ENCODE measurements around the gene ASCC3. TPM values are rescaled to one million over a fixed set of nuclear protein-coding genes. Genes with fewer than 3 reads are reported as not detected.

Gene ASCC3
- polyA plus RNA-seq, 3 donors from 2014 or later = 9.3 to 30.9 (median 17.7) TPM

DNA sequence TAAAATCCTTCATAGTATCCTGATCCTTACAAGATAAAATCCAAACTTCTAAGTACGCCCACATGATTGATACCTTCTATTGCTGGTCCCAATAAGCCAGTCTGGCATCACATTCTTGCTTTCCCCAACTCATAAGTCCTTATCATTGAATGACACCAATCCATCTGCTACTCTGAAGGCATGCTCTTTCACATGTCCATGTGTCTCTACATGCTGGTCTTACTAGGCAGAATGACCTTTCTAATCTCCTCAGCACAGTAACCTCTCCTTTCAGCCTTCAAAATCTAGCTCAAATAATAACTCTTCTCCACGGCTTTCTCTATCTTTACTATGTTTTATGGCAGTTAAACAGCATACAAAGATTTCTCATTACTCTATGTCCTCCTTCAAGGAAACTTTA, 71.1 kb downstream of the ASCC3 start:
- H3K27ac Mint-ChIP-seq = peak overlapping the region in 1 of 6 donors; percentile 42
- no peaks in the 10 kb centered on the region for H3K9me3 Mint-ChIP-seq
- peaks cover 3 to 6% (median 6%) of the 10 kb centered on the region in 3 donors for H3K36me3 Mint-ChIP-seq
- no peaks in the 10 kb centered on the region for H3K27me3 Mint-ChIP-seq (ENCODE audit: low read depth in 3 of 3)
- no peak for DNase-seq
- H3K4me1 Mint-ChIP-seq = peaks cover 11 to 55% of the 10 kb centered on the region in 2 donors
- no peak overlapping the region for H3K4me3 Mint-ChIP-seq

DNA sequence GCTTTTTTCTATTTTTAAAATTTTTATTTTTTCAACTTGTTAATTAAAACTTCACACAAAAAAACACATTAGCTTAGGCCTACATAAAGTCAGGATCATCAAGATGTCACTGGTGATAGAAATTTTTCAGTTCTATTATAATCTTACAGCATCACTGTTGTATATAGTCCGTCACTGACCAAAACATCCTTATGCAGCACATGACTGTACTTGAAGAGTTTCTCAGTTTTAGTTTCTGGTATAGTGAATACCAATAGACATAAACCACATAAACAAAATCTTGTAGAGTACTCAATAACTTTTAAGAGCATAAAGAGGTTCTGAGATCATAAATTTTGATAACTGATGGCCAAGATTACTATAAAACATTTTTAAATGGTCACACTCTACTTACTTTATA, 71.8 kb downstream of the ASCC3 start:
- H3K4me1 Mint-ChIP-seq = peaks cover 14 to 54% of the 10 kb centered on the region in 2 donors
- H3K4me3 Mint-ChIP-seq = no peak overlapping the region
- H3K27ac Mint-ChIP-seq = peak overlapping the region in 1 of 6 donors; percentile 19
- no peaks in the 10 kb centered on the region for H3K9me3 Mint-ChIP-seq
- DNase-seq = no peak
- peaks cover 0 to 1% (median 0%) of the 10 kb centered on the region in 3 donors for H3K27me3 Mint-ChIP-seq (ENCODE audit: low read depth in 3 of 3)
- peaks cover 4 to 7% (median 7%) of the 10 kb centered on the region in 3 donors for H3K36me3 Mint-ChIP-seq

- Mint-ChIP-seq H3K4me3 (no peak overlapping the region), H3K27ac (no peak overlapping the region), H3K27me3 (ENCODE audit: low read depth in 3 of 3) (peaks cover 0 to 1% (median 0%) of the 10 kb centered on the region in 3 donors), H3K9me3 (no peaks in the 10 kb centered on the region), H3K36me3 (peaks cover 7 to 8% (median 7%) of the 10 kb centered on the region in 3 donors), H3K4me1 (peaks cover 15 to 56% of the 10 kb centered on the region in 2 donors)
- DNase-seq = no peak
Measured at GRCh38 chr6:100808638-100809275, 72.4 kb downstream of the ASCC3 start.

- Mint-ChIP-seq H3K27ac (no peak overlapping the region), H3K27me3 (ENCODE audit: low read depth in 3 of 3) (peaks cover 0 to 1% (median 0%) of the 10 kb centered on the region in 3 donors), H3K36me3 (peaks cover 3 to 8% (median 7%) of the 10 kb centered on the region in 3 donors), H3K4me3 (no peak overlapping the region), H3K4me1 (peaks cover 14 to 46% of the 10 kb centered on the region in 2 donors), H3K9me3 (no peaks in the 10 kb centered on the region)
- DNase-seq = no peak
Measured at GRCh38 chr6:100806296-100806695, 74.8 kb downstream of the ASCC3 start.

GRCh38 chr6:100803264-100804045, 77.7 kb downstream of the ASCC3 start:
- no peaks in the 10 kb centered on the region for H3K9me3 Mint-ChIP-seq
- peaks cover 12 to 19% (median 13%) of the 10 kb centered on the region in 3 donors for H3K36me3 Mint-ChIP-seq
- peak overlapping the region in 1 of 6 donors; percentile 16 for H3K27ac Mint-ChIP-seq
- peaks cover 0 to 1% (median 0%) of the 10 kb centered on the region in 3 donors for H3K27me3 Mint-ChIP-seq (ENCODE audit: low read depth in 3 of 3)
- peaks cover 8 to 25% of the 10 kb centered on the region in 2 donors for H3K4me1 Mint-ChIP-seq
- no peak for DNase-seq
- H3K4me3 Mint-ChIP-seq = no peak overlapping the region

- H3K27ac Mint-ChIP-seq = no peak overlapping the region
- peaks cover 13 to 26% (median 15%) of the 10 kb centered on the region in 3 donors for H3K36me3 Mint-ChIP-seq
- H3K27me3 Mint-ChIP-seq (ENCODE audit: low read depth in 3 of 3) = peaks cover 0 to 1% (median 0%) of the 10 kb centered on the region in 3 donors
- H3K4me1 Mint-ChIP-seq = peaks cover 6 to 11% of the 10 kb centered on the region in 2 donors
- no peaks in the 10 kb centered on the region for H3K9me3 Mint-ChIP-seq
- H3K4me3 Mint-ChIP-seq = no peak overlapping the region
- DNase-seq = no peak
Measured at GRCh38 chr6:100801036-100801435, 80.1 kb downstream of the ASCC3 start.

GRCh38 chr6:100796049-100796823, 84.9 kb downstream of the ASCC3 start:
- no peak for DNase-seq
- no peak overlapping the region for H3K4me3 Mint-ChIP-seq
- no peaks in the 10 kb centered on the region for H3K27me3 Mint-ChIP-seq (ENCODE audit: low read depth in 3 of 3)
- no peaks in the 10 kb centered on the region for H3K9me3 Mint-ChIP-seq
- peaks cover 1 to 6% of the 10 kb centered on the region in 2 donors for H3K4me1 Mint-ChIP-seq
- H3K27ac Mint-ChIP-seq = no peak overlapping the region
- peaks cover 12 to 33% (median 15%) of the 10 kb centered on the region in 3 donors for H3K36me3 Mint-ChIP-seq

DNA sequence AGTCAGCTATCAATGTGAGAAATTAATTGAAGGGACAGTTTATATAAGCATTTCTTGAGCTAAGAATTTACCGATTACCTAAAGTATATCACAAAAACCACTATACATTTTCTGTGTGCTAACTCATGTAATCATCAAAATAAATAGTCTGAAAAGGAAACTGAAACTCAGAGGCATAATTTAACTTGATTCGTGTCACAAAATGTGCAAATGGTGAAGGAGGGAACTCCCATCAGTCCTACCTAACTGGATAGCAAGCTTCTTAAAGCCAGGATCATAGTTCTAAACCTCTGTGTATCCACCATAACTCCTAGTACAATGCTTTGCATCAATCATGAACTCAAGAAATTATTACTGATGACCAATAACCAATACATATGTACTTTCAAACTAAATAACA, 91.0 kb downstream of the ASCC3 start:
- H3K27me3 Mint-ChIP-seq (ENCODE audit: low read depth in 3 of 3) = no peaks in the 10 kb centered on the region
- H3K36me3 Mint-ChIP-seq = peaks cover 13 to 16% (median 14%) of the 10 kb centered on the region in 3 donors
- H3K4me1 Mint-ChIP-seq = peaks cover 10 to 26% of the 10 kb centered on the region in 2 donors
- peak overlapping the region in 2 of 5 donors; percentile 4 to 19 for H3K4me3 Mint-ChIP-seq
- DNase-seq = no peak
- peak overlapping the region in 4 of 6 donors; percentile 16 to 42 (median 26) for H3K27ac Mint-ChIP-seq
- H3K9me3 Mint-ChIP-seq = no peaks in the 10 kb centered on the region

DNA sequence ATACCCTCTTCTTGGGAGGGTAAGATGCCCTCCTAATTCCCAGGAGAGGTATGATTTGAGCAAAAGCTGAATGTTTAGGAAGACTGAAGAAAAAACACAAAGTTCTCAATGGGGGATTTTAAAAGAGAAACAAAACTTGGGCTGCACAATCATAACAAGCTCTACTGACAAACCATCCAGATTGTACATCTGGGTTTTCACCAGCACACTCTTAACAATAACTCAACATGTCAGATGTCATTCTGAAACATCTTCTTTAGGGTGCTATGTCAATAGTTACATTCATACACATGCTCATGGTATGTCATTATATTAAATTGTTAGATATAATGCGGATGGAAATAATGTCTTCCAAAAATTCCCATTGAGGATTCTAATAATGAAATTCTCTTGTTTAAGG, 95.1 kb downstream of the ASCC3 start:
- no peak overlapping the region for H3K4me3 Mint-ChIP-seq
- no peak for DNase-seq
- H3K36me3 Mint-ChIP-seq = peaks cover 8 to 14% (median 10%) of the 10 kb centered on the region in 3 donors
- no peaks in the 10 kb centered on the region for H3K9me3 Mint-ChIP-seq
- peak overlapping the region in 2 of 6 donors; percentile 0 to 8 for H3K27ac Mint-ChIP-seq
- H3K4me1 Mint-ChIP-seq = peaks cover 10 to 21% of the 10 kb centered on the region in 2 donors
- no peaks in the 10 kb centered on the region for H3K27me3 Mint-ChIP-seq (ENCODE audit: low read depth in 3 of 3)

GRCh38 chr6:100780648-100781047, 100.5 kb downstream of the ASCC3 start:
- DNase-seq = no peak
- Mint-ChIP-seq H3K36me3 (peaks cover 0 to 2% (median 0%) of the 10 kb centered on the region in 3 donors), H3K9me3 (no peaks in the 10 kb centered on the region), H3K4me3 (no peak overlapping the region), H3K4me1 (no peaks in the 10 kb centered on the region), H3K27me3 (ENCODE audit: low read depth in 3 of 3) (no peaks in the 10 kb centered on the region), H3K27ac (no peak overlapping the region)

- Mint-ChIP-seq H3K36me3 (no peaks in the 10 kb centered on the region), H3K27me3 (ENCODE audit: low read depth in 3 of 3) (no peaks in the 10 kb centered on the region), H3K27ac (no peak overlapping the region), H3K4me1 (no peaks in the 10 kb centered on the region), H3K9me3 (no peaks in the 10 kb centered on the region), H3K4me3 (no peak overlapping the region)
- DNase-seq = no peak
Measured at GRCh38 chr6:100775667-100776066, 105.5 kb downstream of the ASCC3 start.

GRCh38 chr6:100774681-100775080, 106.4 kb downstream of the ASCC3 start:
- Mint-ChIP-seq H3K9me3 (no peaks in the 10 kb centered on the region), H3K36me3 (peaks cover 0 to 2% (median 0%) of the 10 kb centered on the region in 3 donors), H3K4me3 (no peak overlapping the region), H3K27ac (no peak overlapping the region), H3K4me1 (no peaks in the 10 kb centered on the region), H3K27me3 (ENCODE audit: low read depth in 3 of 3) (no peaks in the 10 kb centered on the region)
- no peak for DNase-seq

- Mint-ChIP-seq H3K27ac (no peak overlapping the region), H3K4me3 (no peak overlapping the region), H3K27me3 (ENCODE audit: low read depth in 3 of 3) (peaks cover 0 to 3% (median 2%) of the 10 kb centered on the region in 3 donors), H3K9me3 (no peaks in the 10 kb centered on the region), H3K36me3 (peaks cover 19 to 26% (median 22%) of the 10 kb centered on the region in 3 donors), H3K4me1 (peaks cover 0 to 9% of the 10 kb centered on the region in 2 donors)
- no peak for DNase-seq
Measured at GRCh38 chr6:100768816-100769351, 112.2 kb downstream of the ASCC3 start.
